ACC112 (cell line): Measurements from ENCODE around the gene KCNF1.

Experiments
- H2AFZ ChIP-seq: fragments of 200-600 bp; sonication (generic); one replicate; pipeline ENCODE4 v1.6.0; 2017; ENCODE audit warnings: antibody characterized with exemption, low read length; ENCODE audit not compliant: unreplicated experiment
- H3K27ac ChIP-seq: fragments of 200-600 bp; sonication (generic); 2 replicates; pipeline ENCODE4 v1.5.1; 2014; ENCODE audit warnings: low read depth, mild to moderate bottlenecking, antibody characterized with exemption, low read length, moderate library complexity
- H3K27me3 ChIP-seq: fragments of 200-600 bp; sonication (generic); 2 replicates; pipeline ENCODE4 v1.6.1; 2014; ENCODE audit warnings: mild to moderate bottlenecking, antibody characterized with exemption, low read length, moderate library complexity, mixed read lengths; ENCODE audit not compliant: insufficient read depth
- H3K36me3 ChIP-seq: fragments of 200-600 bp; sonication (generic); 2 replicates; pipeline ENCODE4 v1.6.1; 2016; ENCODE audit warnings: mild to moderate bottlenecking, antibody characterized with exemption, low read length, moderate library complexity, mixed read lengths; ENCODE audit not compliant: insufficient read depth
- H3K4me1 ChIP-seq: fragments of 200-600 bp; sonication (generic); one replicate; pipeline ENCODE4 v1.6.1; 2016; ENCODE audit warnings: low read length, mixed read lengths; ENCODE audit not compliant: insufficient read depth, unreplicated experiment, control insufficient read depth
- H3K4me3 ChIP-seq: fragments of 200-600 bp; sonication (generic); 2 replicates; pipeline ENCODE4 v1.5.1; 2014; ENCODE audit warnings: mild to moderate bottlenecking, low read depth, low read length
- H3K79me2 ChIP-seq: fragments of 200-600 bp; sonication (generic); one replicate; pipeline ENCODE4 v1.6.0; 2016; ENCODE audit warnings: low read length; ENCODE audit not compliant: control insufficient read depth, unreplicated experiment, insufficient read depth

The KCNF1 gene

DNA sequence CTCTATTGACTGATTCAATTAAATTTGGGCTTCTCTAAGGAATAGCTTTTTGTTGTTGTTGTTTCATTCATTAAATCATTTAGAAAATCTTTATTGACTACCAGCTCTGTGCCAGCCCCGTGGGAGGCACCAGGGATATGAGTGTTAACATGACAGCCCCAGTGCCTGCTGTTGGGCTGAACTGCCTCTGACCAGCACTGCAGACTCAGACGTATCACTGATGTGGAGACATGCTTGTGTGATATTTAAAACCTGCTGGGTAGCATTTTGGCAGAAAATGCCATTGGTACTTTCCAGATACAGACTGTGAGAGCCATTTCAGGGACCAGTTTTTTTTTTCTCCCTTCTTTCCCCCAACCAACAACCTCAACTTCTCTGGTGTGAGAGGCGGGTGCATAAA is 38.6 kb upstream of the KCNF1 start:
- no peaks in the 10 kb centered on the region for H3K79me2 ChIP-seq
- peaks cover 24% of the 10 kb centered on the region for H3K4me1 ChIP-seq
- H3K27me3 ChIP-seq, result no peaks in the 10 kb centered on the region
- no peak overlapping the region for H3K4me3 ChIP-seq
- H3K36me3 ChIP-seq, result no peaks in the 10 kb centered on the region
- H3K27ac ChIP-seq, result no peak overlapping the region
- H2AFZ ChIP-seq, result no peak overlapping the region

- no peak overlapping the region for H2AFZ ChIP-seq
- no peak overlapping the region for H3K27ac ChIP-seq
Measured at GRCh38 chr2:10873790-10874437, 37.8 kb upstream of the KCNF1 start.

GRCh38 chr2:10875126-10875525 is 36.6 kb upstream of the KCNF1 start:
- no peak overlapping the region for H3K4me3 ChIP-seq
- H3K27me3 ChIP-seq, result no peaks in the 10 kb centered on the region
- no peaks in the 10 kb centered on the region for H3K36me3 ChIP-seq
- no peaks in the 10 kb centered on the region for H3K79me2 ChIP-seq
- H2AFZ ChIP-seq, result no peak overlapping the region
- peaks cover 8% of the 10 kb centered on the region for H3K4me1 ChIP-seq
- H3K27ac ChIP-seq, result no peak overlapping the region

More at GRCh38 chr2:10873790-10874437, 37.8 kb upstream of the KCNF1 start:
- H3K4me1 ChIP-seq, result peaks cover 16% of the 10 kb centered on the region
- no peaks in the 10 kb centered on the region for H3K36me3 ChIP-seq
- H3K79me2 ChIP-seq, result no peaks in the 10 kb centered on the region
- H3K27me3 ChIP-seq, result no peaks in the 10 kb centered on the region
- no peak overlapping the region for H3K4me3 ChIP-seq

- Histone ChIP-seq H3K79me2 (no peaks in the 10 kb centered on the region), H3K27me3 (no peaks in the 10 kb centered on the region), H2AFZ (no peak overlapping the region), H3K27ac (no peak overlapping the region), H3K4me3 (no peak overlapping the region), H3K36me3 (no peaks in the 10 kb centered on the region), H3K4me1 (peaks cover 8% of the 10 kb centered on the region)
Measured at GRCh38 chr2:10876394-10876793, 35.3 kb upstream of the KCNF1 start.

GRCh38 chr2:10876963-10877362 is 34.8 kb upstream of the KCNF1 start:
- no peaks in the 10 kb centered on the region for H3K36me3 ChIP-seq
- no peak overlapping the region for H3K4me3 ChIP-seq
- H3K79me2 ChIP-seq, result no peaks in the 10 kb centered on the region
- H3K4me1 ChIP-seq, result peaks cover 8% of the 10 kb centered on the region
- no peaks in the 10 kb centered on the region for H3K27me3 ChIP-seq
- no peak overlapping the region for H3K27ac ChIP-seq
- H2AFZ ChIP-seq, result no peak overlapping the region

GRCh38 chr2:10877651-10878111 is 34.1 kb upstream of the KCNF1 start:
- Histone ChIP-seq H3K4me3 (no peak overlapping the region), H3K79me2 (no peaks in the 10 kb centered on the region), H2AFZ (no peak overlapping the region), H3K27me3 (no peaks in the 10 kb centered on the region), H3K27ac (no peak overlapping the region), H3K4me1 (peaks cover 7% of the 10 kb centered on the region), H3K36me3 (no peaks in the 10 kb centered on the region)

GRCh38 chr2:10878268-10878915 is 33.3 kb upstream of the KCNF1 start:
- H3K27me3 ChIP-seq, result peaks cover under 1% of the 10 kb centered on the region; the same call in 1 of the 2 replicates
- H3K4me1 ChIP-seq, result peaks cover under 1% of the 10 kb centered on the region
- no peak overlapping the region for H3K27ac ChIP-seq
- H3K79me2 ChIP-seq, result no peaks in the 10 kb centered on the region
- no peak overlapping the region for H3K4me3 ChIP-seq
- H2AFZ ChIP-seq, result no peak overlapping the region
- no peaks in the 10 kb centered on the region for H3K36me3 ChIP-seq

DNA sequence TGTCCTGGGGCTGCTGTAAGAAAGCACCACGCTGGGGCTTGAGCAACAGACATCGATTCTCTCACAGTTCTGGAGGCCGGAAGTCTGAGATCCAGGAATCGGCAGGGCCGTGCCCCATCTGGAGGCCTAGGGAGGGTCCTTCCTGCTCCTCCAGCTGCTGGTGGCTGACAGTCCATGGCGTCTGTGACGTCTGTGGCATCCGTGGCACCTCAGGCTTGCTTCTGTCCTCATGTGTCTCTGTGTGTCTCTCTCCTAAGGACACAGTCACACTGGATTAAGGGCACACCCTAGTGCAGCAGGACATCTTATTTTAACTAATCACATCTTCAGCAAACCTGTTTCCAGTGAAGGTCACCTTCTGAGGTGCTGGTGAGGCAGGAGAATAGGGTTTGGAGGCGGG is 32.6 kb upstream of the KCNF1 start:
- Histone ChIP-seq H3K4me3 (no peak overlapping the region), H3K27ac (no peak overlapping the region), H2AFZ (no peak overlapping the region), H3K36me3 (no peaks in the 10 kb centered on the region), H3K79me2 (no peaks in the 10 kb centered on the region), H3K27me3 (peaks cover 8% of the 10 kb centered on the region; the same call in 1 of the 2 replicates), H3K4me1 (no peaks in the 10 kb centered on the region)

DNA sequence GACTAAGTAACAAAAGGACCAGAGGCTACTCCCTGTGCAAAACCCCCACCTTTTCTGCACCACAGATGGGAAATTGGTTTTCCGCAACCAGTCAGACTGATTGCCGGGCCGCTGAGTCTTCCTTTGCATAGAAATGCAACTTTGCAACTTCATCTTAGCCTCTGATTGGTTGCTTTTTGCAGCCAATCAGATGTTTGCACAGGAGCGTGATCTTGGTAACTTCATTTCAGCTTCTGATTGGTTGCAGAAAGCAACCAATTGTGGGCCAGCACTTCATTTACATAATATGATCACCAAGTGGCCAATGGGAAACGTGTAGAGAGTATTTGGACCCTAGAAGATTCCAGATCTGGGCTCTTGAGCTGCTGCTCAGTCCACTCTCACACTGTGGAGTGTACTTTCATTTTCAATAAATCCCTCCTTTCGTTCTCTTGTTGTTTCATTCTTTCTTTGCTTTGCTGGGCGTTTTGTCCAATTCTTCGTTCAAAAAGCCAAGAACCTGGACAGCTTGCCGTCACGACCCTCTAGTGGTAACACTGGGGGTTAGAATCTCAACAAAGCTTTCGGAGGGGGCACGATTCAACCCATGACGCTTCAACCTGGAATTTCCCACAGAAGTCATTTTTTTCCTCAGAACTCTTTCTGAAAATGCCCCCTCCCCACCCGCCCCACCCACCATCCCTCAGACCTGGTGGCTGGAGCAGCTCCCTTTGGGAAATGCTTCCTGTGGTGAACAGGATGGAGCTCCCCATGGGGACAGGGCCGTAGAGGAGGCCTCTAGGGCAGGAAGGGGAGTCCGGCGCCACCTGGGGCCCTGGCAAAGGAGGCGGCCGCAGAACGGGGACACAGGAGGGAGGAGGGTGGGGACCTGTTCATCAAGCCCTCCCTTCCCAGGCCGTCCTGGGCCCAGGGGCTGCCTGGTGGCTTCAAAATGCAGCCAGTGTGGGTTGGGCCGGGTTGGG is 31.8 kb upstream of the KCNF1 start:
- no peaks in the 10 kb centered on the region for H3K79me2 ChIP-seq
- H3K27me3 ChIP-seq, result peaks cover 15% of the 10 kb centered on the region
- H3K4me1 ChIP-seq, result no peaks in the 10 kb centered on the region
- no peak overlapping the region for H2AFZ ChIP-seq
- H3K36me3 ChIP-seq, result no peaks in the 10 kb centered on the region
- no peak overlapping the region for H3K4me3 ChIP-seq
- H3K27ac ChIP-seq, result no peak overlapping the region

GRCh38 chr2:10880586-10881321 is 31.0 kb upstream of the KCNF1 start:
- no peak overlapping the region for H3K27ac ChIP-seq
- no peak overlapping the region for H3K4me3 ChIP-seq
- H3K4me1 ChIP-seq, result no peaks in the 10 kb centered on the region
- no peaks in the 10 kb centered on the region for H3K79me2 ChIP-seq
- H2AFZ ChIP-seq, result no peak overlapping the region
- H3K27me3 ChIP-seq, result peaks cover 23% of the 10 kb centered on the region
- H3K36me3 ChIP-seq, result no peaks in the 10 kb centered on the region
